PFSK-1 (cell line): Measurements from ENCODE around the gene FLOT1.

Experiments
- POLR2AphosphoS5 ChIP-seq: IDR thresholded peaks from 2 replicates; pipeline ENCODE4 v1.6.1; 2012; ENCODE audit warnings: low read depth, mild to moderate bottlenecking, control low read depth, low read length, moderate library complexity
- REST ChIP-seq, 2 experiments: IDR thresholded peaks; 2 replicates each; pipeline versions ENCODE4 v1.6.1 to v1.8.0; 2011 to 2012; ENCODE audit warnings: low read depth in 2 of 2, low read length in 2 of 2, control low read depth in 1 of 2, inconsistent platforms in 1 of 2, mild to moderate bottlenecking in 1 of 2, moderate library complexity in 1 of 2; ENCODE audit not compliant: insufficient read depth in 1 of 2
- TAF1 ChIP-seq: IDR thresholded peaks from 2 replicates; pipeline ENCODE4 v1.6.1; 2012; ENCODE audit warnings: low read length, control low read depth, borderline replicate concordance; ENCODE audit not compliant: insufficient read depth

GRCh38 chr6:30707281-30707850 is 35.1 kb downstream of the FLOT1 start:
- no peak for TF ChIP-seq REST (IDR thresholded peaks at IDR 0.05; ENCODE audit: insufficient read depth in 1 of 2, low read depth in 2 of 2, low read length in 2 of 2)
- TF ChIP-seq TAF1: no peak
- peak; percentile 38; the same call in 1 of the 2 replicates for TF ChIP-seq POLR2AphosphoS5
